ENCODE measurements around the gene GADL1.
A peak's percentile ranks its signal among the peaks of the same experiment; 100 is the strongest.

The GADL1 gene, protein sequence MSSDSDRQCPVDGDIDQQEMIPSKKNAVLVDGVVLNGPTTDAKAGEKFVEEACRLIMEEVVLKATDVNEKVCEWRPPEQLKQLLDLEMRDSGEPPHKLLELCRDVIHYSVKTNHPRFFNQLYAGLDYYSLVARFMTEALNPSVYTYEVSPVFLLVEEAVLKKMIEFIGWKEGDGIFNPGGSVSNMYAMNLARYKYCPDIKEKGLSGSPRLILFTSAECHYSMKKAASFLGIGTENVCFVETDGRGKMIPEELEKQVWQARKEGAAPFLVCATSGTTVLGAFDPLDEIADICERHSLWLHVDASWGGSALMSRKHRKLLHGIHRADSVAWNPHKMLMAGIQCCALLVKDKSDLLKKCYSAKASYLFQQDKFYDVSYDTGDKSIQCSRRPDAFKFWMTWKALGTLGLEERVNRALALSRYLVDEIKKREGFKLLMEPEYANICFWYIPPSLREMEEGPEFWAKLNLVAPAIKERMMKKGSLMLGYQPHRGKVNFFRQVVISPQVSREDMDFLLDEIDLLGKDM

DNA sequence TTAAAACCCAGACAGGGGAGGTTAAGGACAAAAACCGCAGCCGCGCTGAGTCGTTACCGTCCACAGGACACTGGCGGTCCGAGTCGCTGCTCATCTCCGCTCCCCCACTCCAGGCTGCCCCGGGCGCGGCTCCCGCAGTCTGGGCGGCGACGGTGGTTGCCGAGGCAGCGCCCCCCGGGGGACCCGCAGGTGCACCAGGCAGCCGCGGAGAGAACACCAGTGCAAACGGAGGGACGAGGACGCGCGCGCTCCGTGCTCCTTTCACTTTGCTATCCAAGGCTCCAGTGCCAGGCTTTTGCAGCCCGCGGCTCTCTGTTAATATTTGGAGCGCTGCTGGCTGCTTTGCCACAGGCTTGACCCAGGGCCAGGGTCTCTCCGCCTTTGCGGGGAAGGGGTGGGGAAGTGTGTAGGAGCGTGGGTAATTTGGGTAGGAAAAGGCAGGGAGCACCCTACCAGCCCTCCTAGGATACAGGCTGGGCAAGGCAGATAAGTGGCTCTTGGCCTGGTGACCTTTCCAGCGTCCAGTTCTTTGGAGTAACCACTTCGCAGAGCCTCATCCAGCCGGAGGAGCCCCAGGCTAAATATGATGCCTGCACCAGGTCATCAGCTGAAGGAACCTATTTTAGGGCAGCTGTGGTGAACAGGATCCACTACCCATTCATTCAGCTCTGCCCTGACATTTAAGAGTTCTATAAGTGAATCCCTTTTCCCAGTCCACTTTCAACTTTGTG is at the start of gene GADL1:
Gene GADL1, minus strand, starts transcription at position 141 of the 731 bp plus-strand sequence. Its CDS starts 47 bp downstream, at position 94.
- no peak for FAIRE-seq

DNA sequence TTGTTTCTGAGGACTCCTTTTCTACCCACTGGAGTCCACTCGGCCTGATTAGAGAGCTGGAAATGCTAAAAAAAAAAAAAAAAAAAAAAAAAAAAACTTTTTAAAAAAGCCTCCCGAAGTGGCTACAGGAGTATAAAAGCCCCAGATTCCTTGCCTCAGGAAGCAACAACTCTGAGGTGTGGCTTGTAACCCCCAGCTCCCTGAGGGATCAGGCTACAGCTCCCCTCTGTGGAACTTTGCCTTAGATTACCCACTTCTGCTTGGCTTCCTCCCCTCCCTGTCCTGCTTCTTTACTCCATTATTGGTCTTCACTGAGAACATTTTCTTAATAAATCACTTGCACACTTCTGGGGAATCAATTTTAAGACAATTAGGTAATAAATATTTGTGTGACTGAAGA is 49.7 kb upstream of the GADL1 start:
- no peak for FAIRE-seq

DNA sequence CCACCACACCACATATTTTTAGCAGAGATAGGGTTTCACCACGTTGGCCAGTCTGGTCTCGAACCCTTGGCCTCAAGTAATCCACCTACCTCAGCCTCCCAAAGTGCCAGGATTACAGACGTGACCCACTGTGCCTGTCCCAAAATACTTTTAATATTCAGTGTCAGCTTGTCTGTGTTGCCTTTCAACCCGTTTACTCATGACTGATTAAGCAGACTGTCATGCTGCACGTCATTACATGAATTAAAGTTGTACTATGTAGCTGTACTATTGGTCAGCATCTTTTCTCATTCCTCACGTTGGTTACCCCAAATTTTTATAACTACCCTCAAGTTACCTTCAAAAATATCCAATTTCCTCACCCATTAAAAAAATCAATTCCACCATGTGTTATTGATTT is 48.7 kb upstream of the GADL1 start:
- FAIRE-seq = no peak

DNA sequence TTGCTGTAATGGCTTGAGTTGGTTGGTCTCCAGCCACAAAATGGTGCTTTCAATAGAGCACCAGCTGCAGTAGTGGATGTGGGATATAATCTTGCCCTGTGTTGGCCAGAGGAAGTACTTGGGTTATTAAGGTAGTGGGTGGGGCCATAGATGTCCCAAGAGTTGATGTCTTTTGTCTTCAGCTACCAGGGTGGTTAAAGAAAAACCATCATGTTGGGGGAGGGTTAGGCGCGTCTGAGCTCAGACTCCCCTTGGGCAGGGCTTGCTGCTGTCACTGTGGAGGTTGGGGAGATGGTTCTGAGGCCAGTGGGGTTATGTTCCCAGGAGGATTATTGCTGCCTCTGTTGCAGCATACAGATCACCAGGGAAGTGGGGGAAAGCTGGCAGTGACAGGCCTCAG is 46.9 kb upstream of the GADL1 start:
- FAIRE-seq = no peak

DNA sequence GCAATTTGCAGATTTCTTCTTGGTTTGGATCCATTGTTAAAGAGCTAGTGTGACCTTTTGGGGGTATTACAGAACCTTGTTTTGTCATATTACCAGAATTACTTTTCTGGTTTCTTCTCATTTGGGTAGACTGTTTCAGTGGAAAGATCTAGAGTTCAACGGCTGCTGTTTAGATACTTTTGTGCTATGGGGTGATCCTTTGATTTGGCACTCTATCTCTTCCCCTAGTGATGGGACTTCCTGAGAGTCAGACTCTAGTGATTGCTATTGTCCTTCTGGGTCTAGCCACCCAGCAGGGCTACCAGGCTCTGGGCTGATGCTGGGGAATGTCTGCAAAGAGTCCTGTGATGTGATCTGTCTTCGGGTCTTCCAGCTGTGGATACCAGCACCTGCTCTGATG is 46.3 kb upstream of the GADL1 start:
- FAIRE-seq = no peak

DNA sequence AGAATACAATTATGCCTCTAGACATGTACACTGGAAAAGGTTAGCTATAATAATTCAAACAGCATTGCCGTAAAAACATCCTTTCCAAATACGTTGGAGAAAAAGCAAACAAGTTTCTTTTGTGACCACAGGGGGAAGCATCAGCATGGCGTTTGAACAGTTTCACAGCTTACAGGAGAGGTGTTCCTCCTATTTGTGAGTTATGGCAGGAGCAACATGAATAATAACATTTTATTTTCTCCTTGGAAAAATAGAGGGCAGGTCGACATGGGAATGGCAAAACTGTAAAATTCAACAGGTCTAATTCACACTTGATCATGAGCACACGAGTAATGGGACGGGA is 39.7 kb upstream of the GADL1 start:
- no peak for FAIRE-seq

DNA sequence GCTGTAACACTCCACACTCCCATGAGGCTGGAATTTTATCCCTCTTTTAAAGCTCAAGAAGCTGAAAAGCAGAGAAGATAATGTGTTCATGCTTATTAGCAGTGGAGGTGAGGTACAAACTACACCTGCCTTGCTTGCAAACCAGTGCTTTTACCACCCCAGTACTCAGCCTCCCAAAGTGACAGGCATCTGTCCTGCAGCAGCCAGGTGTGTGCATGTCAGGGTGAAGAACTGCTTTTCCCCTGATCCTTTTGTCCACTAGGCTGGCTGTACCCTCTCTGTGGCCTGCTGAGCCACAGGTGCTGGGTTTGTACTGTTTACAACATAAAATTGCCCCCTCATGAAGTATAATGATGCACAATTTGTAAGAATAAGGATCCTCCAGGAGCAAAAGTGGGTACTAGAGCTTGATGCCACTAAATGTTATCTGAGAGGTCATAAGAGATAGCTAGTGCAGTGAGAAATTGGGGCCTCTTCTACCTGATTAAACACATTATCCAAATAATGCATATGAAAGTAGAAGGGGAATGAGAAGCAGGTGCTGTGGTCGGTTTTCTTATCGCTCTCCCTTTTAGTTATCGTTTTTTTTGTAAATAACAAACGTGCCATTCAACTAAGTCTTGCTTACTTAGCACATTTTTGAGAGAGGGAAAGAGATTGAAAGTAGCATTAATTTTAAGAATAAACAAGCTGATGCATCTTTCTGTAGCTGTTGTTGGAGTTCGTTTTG is 39.2 kb upstream of the GADL1 start:
- FAIRE-seq = peak; percentile 62

DNA sequence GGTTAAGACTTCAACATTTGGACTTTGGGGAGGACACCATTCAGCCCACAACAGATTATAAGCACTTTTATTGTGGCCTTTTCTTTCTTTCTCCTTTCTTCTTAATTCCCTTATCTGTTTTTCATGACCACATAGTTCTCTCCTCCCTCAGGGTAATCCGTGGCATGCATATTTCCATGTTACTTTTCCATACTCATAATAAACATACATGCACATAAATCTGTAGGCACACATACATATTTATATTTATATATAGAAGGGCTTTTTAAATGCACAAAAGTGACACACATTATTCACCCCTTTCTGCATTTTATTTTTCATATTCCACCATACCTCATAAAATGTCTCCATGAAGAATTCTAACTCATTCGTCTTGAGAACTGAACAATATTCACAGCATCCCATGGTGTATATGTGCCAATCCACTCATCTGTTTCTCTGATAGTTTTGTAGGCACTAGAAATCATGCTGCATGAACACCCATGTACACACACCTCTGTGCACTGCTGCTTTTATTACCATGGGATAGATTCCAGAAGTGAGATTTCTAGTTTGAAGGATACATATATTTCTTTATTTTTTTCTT is 38.1 kb upstream of the GADL1 start:
- FAIRE-seq = no peak

DNA sequence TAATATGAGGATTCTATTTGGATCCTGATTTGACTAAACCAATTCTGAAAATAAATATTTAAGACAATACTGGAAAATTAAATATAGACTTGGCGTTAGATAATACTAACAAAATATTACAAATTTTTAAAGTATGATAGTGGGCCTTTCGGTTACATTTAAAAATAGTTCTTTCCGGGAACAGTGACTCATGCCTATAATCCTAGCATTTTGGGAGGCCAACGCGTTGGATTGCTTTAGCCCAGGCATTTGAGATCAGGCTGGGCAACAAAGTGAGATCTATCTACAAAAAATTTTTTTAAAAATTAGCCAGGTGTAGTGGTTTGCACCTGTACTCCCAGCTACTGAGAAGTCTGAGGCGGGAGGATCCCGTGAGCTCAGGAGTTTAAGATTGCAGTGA is 30.3 kb upstream of the GADL1 start:
- no peak for FAIRE-seq

DNA sequence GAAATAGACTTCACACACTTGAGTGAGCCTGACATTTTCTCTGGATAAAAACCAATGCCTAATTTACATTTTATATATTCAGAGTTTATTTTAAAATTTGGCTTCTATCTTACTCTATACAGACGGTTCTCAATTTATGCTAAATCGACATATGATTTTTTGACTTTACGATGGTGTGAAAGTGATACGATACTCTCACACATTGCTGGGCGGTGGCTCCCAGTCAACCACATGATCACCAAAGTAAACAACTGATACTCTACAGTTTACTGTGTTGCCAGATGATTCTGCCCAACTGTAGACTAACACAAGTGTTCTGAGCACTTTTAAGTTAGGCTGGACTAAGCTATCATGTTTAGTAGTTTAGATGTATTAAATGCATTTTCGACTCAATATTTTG is 25.1 kb upstream of the GADL1 start:
- no peak for FAIRE-seq

DNA sequence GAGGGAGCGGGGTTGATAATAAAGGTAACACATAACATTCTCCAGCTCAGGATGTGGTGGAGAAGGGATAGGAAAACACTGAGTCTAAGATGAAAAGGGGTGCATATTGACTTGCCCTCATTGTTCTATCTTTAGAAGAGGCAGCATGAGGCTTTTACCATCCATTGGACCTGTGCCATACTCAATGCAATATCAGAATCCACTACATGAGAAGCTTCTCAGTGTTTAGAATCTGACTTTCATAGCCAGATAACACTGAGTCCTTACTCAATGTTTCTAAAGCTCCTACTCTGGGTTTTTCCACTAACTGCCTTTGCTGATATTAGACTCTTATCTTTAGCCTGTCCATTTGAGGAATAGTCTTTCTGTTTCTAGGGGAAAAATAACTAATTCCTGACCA is 24.3 kb upstream of the GADL1 start:
- no peak for FAIRE-seq

DNA sequence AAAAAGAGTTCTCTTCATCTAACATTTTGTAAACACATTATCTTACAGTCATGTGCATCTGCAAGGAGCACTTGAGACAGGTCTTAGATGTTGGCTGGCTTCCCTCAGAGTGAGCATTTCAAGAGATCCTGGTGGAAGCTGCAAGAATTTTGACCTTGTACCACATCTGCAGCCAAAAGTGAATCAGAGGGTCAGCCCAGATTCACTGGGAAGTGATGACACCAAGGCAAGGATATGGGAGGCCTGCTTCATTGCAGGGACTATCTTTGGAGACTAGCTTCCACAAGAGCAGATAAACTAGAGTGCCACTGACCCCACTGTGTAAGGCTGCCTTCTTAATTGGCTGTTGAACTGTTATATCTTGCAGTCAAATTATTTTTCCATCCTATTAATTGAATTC is 21.3 kb upstream of the GADL1 start:
- no peak for FAIRE-seq

DNA sequence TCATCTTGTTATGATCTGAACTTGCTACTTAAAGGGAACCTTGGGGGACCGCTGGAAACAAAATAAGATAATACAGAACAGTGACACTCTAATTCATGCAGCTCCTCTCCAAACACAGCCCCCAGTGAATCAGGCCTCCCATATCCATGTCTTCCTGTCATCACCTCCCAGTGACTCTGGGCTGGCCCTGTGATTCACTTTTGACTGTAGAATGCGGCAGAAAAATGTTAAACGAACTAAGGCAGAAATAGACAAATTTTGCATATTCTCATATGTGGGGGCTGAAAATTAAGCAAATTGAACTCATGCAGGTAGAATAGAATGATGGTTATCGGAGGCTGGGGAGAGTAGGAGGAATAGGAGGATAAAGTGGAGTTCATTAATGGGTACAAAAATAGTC is 20.2 kb upstream of the GADL1 start:
- no peak for FAIRE-seq

DNA sequence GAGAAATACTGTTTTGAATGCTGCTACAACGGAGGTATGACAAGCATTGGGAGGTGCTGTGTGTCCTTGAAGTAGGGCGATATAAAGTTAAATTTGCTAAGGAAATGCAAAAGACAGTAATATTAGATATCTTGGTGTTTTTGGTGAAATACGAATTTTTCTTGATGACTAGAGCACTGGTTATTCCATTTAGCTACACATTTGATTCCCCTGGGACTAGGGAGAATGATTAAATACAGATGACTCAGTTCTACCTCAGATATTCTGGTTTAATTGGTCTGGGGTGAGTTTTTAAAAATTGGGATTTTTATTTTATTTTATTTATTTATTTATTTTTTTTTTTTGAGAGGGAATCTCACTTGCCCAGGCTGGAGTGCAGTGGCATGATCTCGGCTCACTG is 18.7 kb upstream of the GADL1 start:
- no peak for FAIRE-seq

DNA sequence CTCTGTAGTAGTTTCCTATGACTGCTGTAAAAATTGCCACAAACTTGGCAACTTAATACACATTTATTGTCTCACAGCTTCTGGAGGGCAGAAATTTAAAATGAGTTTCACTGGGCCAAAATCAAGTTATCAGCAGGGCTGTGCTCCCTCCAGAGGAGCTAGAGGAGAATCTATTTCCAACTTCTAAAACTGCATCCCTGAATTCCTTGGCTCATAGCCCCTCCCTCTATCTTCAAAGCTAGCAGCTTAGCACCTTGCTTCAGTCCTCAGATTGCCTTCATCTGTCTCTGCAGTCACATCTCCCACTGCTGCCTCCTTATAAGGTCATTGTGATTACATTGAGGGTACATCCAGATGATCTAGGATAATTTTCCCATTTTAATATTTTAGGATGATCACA is 17.8 kb upstream of the GADL1 start:
- FAIRE-seq = no peak

DNA sequence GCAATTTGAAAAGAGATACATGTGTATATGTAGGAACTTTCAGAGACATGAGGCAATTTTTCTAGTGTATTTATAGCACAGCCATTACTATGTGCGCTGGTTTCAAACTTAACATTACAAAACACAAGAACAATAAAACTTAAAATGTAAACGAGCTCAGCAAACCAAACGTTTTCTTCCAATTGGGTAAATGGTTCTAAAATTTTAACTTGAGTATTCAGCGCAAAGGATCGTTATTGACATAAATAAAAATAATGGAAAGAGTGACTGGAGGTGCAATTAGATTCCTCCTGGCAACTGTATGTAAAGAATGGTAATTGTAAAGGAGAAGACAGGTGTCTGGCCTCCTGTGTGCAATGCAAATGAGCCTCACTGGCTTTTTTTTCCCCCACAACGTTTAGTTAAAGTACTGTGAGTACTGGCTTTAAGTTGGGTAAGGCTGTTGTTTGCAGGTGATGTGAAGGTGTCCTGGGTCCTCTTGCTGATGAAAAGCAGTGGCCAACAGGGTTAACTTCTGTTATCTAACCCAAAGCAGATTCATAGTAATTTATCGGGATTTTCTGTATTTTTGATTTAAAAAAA is 14.1 kb upstream of the GADL1 start:
- no peak for FAIRE-seq

DNA sequence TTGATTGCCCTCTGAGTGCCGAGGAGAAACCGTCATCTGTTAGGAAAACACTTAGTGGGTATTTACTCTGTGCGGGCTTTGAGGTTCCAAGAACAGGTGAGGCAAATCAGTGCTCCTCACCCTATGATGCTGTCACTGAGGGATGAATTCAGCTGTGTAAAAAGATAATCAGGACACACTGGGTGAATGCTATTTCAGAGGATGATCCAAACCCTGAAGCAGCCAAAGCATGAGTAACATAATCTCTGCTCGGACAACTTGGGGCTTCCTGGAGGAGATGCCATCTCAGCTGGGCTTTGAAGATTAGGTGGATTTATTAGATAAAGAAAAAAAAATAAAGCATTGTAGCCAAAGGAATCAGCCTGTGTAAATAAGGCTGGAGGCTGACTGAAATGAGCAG is 10.5 kb upstream of the GADL1 start:
- no peak for FAIRE-seq

DNA sequence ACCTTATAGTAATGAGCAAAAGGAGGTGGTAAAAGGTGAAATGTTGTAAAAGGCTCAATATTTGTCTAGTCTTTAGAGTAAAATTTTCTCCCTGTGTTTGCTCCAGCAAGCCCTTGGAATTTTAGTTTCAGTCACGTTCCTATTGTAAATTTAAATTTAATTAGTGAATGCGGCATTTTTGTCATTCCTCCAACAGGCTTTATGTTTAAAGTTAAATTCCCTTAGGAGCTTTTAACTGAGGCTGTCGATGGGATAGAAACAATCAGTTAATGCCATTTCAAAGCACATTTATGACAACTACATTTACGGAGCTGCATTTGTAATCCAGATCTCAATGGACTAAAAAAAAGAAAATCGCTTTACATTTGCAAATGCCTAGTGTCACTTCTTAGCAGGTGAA is 868 bp upstream of the GADL1 start:
- FAIRE-seq = no peak

DNA sequence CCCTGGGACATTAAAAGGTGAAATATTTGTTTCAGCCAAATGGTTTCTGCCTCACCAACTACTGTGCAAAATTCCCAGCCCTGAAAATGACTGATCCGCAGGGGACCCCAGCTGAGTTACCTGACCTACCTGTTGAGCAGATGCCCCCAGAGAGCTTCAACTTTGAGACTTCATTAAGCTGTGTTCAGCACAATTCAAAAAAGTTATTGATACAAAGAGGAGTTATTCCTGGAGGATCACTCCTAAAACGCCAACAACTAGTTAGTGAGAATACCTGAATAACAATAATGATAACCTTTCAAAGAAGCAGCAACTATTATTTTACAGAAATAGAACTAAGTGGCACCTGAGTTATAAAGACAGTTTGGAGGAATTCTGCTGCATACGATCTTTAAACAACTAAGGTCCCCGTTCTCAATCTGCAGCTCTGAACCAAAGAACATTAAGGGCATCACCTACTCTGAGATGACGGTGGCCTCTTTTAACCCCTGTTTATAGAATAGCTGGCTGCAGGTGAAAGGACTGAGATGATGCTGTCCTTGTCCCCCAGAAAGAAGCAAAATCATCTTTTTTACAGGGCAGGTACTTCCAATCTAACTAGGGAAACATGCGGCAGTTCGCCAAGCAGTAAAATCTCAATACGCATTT is 659 bp downstream of the GADL1 start:
- FAIRE-seq = no peak

DNA sequence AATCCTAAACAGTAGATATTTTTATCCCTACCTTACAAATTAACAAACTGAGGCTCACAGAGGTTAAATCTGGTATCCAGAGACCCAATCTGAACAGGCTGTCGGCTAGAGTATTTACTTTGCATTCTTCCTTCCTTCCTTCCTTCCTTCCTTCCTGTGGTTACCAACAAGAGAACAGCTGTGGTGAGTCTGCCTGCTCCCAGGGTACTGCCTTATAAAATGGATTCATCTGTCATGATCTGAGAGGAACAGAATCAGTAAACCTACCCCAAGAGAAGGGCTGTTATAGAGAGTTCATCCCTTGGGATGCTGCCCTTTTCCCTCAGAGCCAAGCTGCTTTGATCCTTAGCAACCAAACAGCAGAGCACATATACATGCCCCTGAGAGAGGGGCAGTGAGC is 3.6 kb downstream of the GADL1 start:
- no peak for FAIRE-seq

DNA sequence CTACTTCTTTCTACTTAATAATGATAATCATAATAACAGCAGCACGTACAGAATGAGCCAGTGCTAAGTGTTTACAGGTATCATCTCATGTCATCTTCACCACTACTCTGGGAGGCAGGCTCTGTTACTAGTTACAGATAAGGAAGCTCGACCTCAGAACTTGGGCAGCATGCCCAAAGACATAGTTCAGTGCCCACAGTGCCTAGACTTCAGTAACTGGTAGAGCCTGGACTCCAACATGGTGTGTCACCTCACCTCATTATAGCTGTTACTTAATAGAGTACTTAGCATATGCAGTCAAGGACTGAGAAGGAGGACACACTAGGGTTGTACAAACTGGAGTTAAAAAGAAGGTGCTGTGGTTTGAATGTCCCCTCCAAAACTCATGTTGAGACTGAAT is 7.6 kb downstream of the GADL1 start:
- no peak for FAIRE-seq

DNA sequence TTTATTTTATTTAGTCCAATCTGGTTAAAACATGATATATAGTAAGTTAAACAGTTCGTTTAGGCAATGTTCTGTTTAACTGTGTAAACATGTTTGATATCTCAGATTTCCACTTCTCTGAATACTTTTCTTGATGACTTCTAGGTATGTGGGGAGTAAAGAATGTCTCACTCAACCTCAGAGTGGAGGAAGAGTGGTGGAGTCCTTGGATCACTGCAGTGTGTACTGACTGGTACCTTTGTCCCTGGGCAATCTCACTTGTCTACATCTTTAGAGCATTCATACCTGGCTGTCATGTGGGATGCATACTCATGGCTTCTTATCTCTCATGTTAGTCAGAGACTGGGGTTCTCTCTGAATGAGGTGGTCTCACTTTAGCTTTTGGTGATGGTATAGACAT is 15.6 kb downstream of the GADL1 start:
- no peak for FAIRE-seq
